SK-N-SH (cell line): ENCODE data around the gene KIF16B.

Source experiments
- POLR2AphosphoS5 ChIP-seq: IDR thresholded peaks from 2 replicates; pipeline ENCODE4 v1.6.1; 2012; ENCODE audit warnings: low read depth, low read length
- RAD21 ChIP-seq: IDR thresholded peaks from 2 replicates; pipeline ENCODE4 v1.6.1; 2012; ENCODE audit warnings: mild to moderate bottlenecking, low read length
- TF ChIP-seq, protein P1 (sequence below): fragments of 200-600 bp; sonication (generic); IDR thresholded peaks from 2 replicates; pipeline ENCODE4 v1.6.1; 2017; ENCODE audit warnings: antibody characterized with exemption, mild to moderate bottlenecking, moderate library complexity

DNA sequence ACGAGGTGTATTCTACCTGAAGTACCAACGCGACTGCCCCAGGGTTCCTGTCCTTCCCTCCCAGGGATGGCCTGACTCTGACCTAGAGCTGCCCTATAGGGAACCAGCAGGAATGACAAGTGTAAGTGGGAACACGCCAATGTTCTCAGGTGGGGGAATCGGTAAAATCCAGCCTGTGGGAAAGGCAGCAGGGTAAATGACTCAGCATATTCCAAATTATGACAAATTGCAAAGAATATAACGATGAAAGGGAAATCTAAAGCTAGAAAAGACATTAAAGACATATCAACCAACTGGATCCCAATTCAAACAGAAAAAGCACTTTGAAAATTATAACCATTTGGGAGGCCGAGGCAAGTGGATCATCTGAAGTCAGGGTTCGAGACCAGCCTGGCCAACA, 41.8 kb downstream of the KIF16B start:
- no peak for TF ChIP-seq RAD21
- no peak for TF ChIP-seq POLR2AphosphoS5
- TF ChIP-seq, protein P1, sequence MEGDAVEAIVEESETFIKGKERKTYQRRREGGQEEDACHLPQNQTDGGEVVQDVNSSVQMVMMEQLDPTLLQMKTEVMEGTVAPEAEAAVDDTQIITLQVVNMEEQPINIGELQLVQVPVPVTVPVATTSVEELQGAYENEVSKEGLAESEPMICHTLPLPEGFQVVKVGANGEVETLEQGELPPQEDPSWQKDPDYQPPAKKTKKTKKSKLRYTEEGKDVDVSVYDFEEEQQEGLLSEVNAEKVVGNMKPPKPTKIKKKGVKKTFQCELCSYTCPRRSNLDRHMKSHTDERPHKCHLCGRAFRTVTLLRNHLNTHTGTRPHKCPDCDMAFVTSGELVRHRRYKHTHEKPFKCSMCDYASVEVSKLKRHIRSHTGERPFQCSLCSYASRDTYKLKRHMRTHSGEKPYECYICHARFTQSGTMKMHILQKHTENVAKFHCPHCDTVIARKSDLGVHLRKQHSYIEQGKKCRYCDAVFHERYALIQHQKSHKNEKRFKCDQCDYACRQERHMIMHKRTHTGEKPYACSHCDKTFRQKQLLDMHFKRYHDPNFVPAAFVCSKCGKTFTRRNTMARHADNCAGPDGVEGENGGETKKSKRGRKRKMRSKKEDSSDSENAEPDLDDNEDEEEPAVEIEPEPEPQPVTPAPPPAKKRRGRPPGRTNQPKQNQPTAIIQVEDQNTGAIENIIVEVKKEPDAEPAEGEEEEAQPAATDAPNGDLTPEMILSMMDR: no peak
